Upper lobe of left lung (tissue), 6 donors: Measurements from ENCODE around the gene ANO10. TPM values are rescaled to one million over a fixed set of nuclear protein-coding genes. Genes with fewer than 3 reads are reported as not detected.
A peak's percentile ranks its signal among the peaks of the same experiment; 100 is the strongest.

Experiments used
- ATAC-seq, 2 donors: fragments of 200-7000 bp; cut with Tn5 transposase; one replicate each; pipeline ENCODE4 v1.9.1; 2022; ENCODE audit warnings: mild to moderate bottlenecking in 2 of 2, moderate library complexity in 2 of 2; ENCODE audit not compliant: low FRiP score in 2 of 2
- DNase-seq, 2 donors: peaks; one replicate each; pipeline ENCODE4 v3.0.0-alpha.2; 2019 to 2020
- H3K27ac ChIP-seq, 4 donors: fragments of 200-600 bp; sonication (generic); one replicate each; pipeline ENCODE4 v1.5.1; 2016 to 2019
- H3K27me3 ChIP-seq, 4 donors: fragments of 200-600 bp; sonication (generic); one replicate each; pipeline ENCODE4 v1.5.1; 2017 to 2019
- H3K36me3 ChIP-seq, 4 donors: fragments of 200-600 bp; sonication (generic); one replicate each; pipeline ENCODE4 v1.5.1; 2016 to 2019
- H3K4me1 ChIP-seq, 4 donors: fragments of 200-600 bp; sonication (generic); one replicate each; pipeline ENCODE4 v1.5.1; 2018 to 2019
- H3K4me3 ChIP-seq, 4 donors: fragments of 200-600 bp; sonication (generic); one replicate each; pipeline ENCODE4 v1.5.1; 2017 to 2019; ENCODE audit warnings: mild to moderate bottlenecking in 2 of 4, moderate library complexity in 1 of 4
- H3K9me3 ChIP-seq, 4 donors: fragments of 200-600 bp; sonication (generic); one replicate each; pipeline ENCODE4 v1.5.1; 2018 to 2019
- CTCF ChIP-seq, 6 experiments: fragments of 450-650 bp in 4 of 6; fragments of 200-600 bp in 2 of 6; sonication (generic) in 2 of 6; IDR thresholded peaks; one replicate each; pipeline ENCODE4 v1.5.1; 2016 to 2019; ENCODE audit warnings: antibody characterized with exemption in 6 of 6
- EP300 ChIP-seq, 4 donors: sonication (generic); formaldehyde crosslinking; IDR thresholded peaks; one replicate each; pipeline ENCODE4 v1.5.1; 2017; ENCODE audit warnings: antibody characterized with exemption in 4 of 4, control low read depth in 2 of 4
- POLR2A ChIP-seq, 4 donors: fragments of 450-650 bp; IDR thresholded peaks; one replicate each; pipeline ENCODE4 v1.5.1; 2016 to 2017; ENCODE audit warnings: antibody characterized with exemption in 4 of 4, mild to moderate bottlenecking in 2 of 4
- POLR2AphosphoS5 ChIP-seq, 2 donors: sonication (generic); formaldehyde crosslinking; IDR thresholded peaks; one replicate each; pipeline ENCODE4 v1.5.1; 2017; ENCODE audit warnings: antibody characterized with exemption in 2 of 2
- WGBS, 2 donors: methylation state at CpG; one replicate each; pipeline ENCODE4 v1.1.5; 2017 to 2018; 5-methylcytosine and 5-hydroxymethylcytosine counted together
- total RNA-seq, 6 donors: library from RNA; depleted of rRNA in 4 of 6; stranded (reverse); fragments of >200 nt in 4 of 6; gene quantifications; one replicate each; pipeline versions ENCODE4 v1.1.0 to v1.2.1, GENCODE V29; 2016 to 2021
- donor health status: DM: no; HTN: no; CAD: no; lungs with moderate emphysema.
- donor health status: DM: no; HTN: yes; CAD: no; lungs with severe emphysema.

The ANO10 gene
- total RNA-seq, 6 donors from 2014 or later, result 12.9 to 27.2 (median 18.3) TPM

- no peak overlapping the region for H3K27ac ChIP-seq
- H3K36me3 ChIP-seq, result no peaks in the 10 kb centered on the region
- DNase-seq (no peak), ATAC-seq (no peak)
- no peaks in the 10 kb centered on the region for H3K4me1 ChIP-seq
- TF ChIP-seq CTCF (IDR thresholded peaks at IDR 0.05) (no peak), EP300 (IDR thresholded peaks at IDR 0.05) (no peak), POLR2A (IDR thresholded peaks at IDR 0.05) (no peak), POLR2AphosphoS5 (IDR thresholded peaks at IDR 0.05) (no peak)
- no peaks in the 10 kb centered on the region for H3K9me3 ChIP-seq
- WGBS, 2 donors, result 56 to 63% methylated on average over 1 of the region's 1 CpG
- no peak overlapping the region for H3K4me3 ChIP-seq
- no peaks in the 10 kb centered on the region for H3K27me3 ChIP-seq
These were observed 28.5 kb upstream of the ANO10 start for GRCh38 chr3:43650345-43650744.

- WGBS, 2 donors, result 20 to 42% methylated on average over 1 to 6 of the region's 6 CpGs
- H3K36me3 ChIP-seq, result no peaks in the 10 kb centered on the region
- H3K27me3 ChIP-seq, result no peaks in the 10 kb centered on the region
- no peaks in the 10 kb centered on the region for H3K4me1 ChIP-seq
- no peaks in the 10 kb centered on the region for H3K9me3 ChIP-seq
- no peak for ATAC-seq
- H3K4me3 ChIP-seq, result peak overlapping the region in 2 of 4 donors; percentile 12 to 23
- DNase-seq, result no peak
- H3K27ac ChIP-seq, result no peak overlapping the region
- TF ChIP-seq EP300 (IDR thresholded peaks at IDR 0.05) (no peak), POLR2A (IDR thresholded peaks at IDR 0.05) (no peak), POLR2AphosphoS5 (IDR thresholded peaks at IDR 0.05) (no peak), CTCF (IDR thresholded peaks at IDR 0.05) (no peak)
These were observed 27.7 kb upstream of the ANO10 start for GRCh38 chr3:43649365-43649968.

GRCh38 chr3:43648957-43649356 lies 27.1 kb upstream of the ANO10 start:
- TF ChIP-seq CTCF (IDR thresholded peaks at IDR 0.05), result no peak
- TF ChIP-seq EP300 (IDR thresholded peaks at IDR 0.05), result no peak
- TF ChIP-seq POLR2AphosphoS5 (IDR thresholded peaks at IDR 0.05), result no peak
- no peak for TF ChIP-seq POLR2A (IDR thresholded peaks at IDR 0.05)

GRCh38 chr3:43647331-43648166 lies 25.7 kb upstream of the ANO10 start:
- WGBS, 2 donors, result 78 to 83% methylated on average over 6 of the region's 6 CpGs
- Histone ChIP-seq H3K4me1 (no peaks in the 10 kb centered on the region), H3K27me3 (no peaks in the 10 kb centered on the region), H3K9me3 (no peaks in the 10 kb centered on the region), H3K36me3 (no peaks in the 10 kb centered on the region), H3K4me3 (no peak overlapping the region), H3K27ac (no peak overlapping the region)
- no peak for DNase-seq
- ATAC-seq, result no peak
- TF ChIP-seq POLR2A (IDR thresholded peaks at IDR 0.05) (no peak), POLR2AphosphoS5 (IDR thresholded peaks at IDR 0.05) (no peak), CTCF (IDR thresholded peaks at IDR 0.05) (no peak)

More at GRCh38 chr3:43648957-43649356, 27.1 kb upstream of the ANO10 start:
- no peak overlapping the region for H3K4me3 ChIP-seq
- H3K4me1 ChIP-seq, result no peaks in the 10 kb centered on the region
- no peaks in the 10 kb centered on the region for H3K9me3 ChIP-seq
- no peak overlapping the region for H3K27ac ChIP-seq
- no peaks in the 10 kb centered on the region for H3K27me3 ChIP-seq
- ATAC-seq, result no peak
- no peaks in the 10 kb centered on the region for H3K36me3 ChIP-seq
- no peak for DNase-seq
- WGBS, 2 donors, result 94 to 96% methylated on average over 3 of the region's 3 CpGs
